ENCODE results near the gene ZMAT2.
"Not testable (repeated sequence)": the region's sequence is repeated elsewhere in the genome, so short reads cannot be mapped to it uniquely, and the experiment has no call there.

Gene ZMAT2

DNA sequence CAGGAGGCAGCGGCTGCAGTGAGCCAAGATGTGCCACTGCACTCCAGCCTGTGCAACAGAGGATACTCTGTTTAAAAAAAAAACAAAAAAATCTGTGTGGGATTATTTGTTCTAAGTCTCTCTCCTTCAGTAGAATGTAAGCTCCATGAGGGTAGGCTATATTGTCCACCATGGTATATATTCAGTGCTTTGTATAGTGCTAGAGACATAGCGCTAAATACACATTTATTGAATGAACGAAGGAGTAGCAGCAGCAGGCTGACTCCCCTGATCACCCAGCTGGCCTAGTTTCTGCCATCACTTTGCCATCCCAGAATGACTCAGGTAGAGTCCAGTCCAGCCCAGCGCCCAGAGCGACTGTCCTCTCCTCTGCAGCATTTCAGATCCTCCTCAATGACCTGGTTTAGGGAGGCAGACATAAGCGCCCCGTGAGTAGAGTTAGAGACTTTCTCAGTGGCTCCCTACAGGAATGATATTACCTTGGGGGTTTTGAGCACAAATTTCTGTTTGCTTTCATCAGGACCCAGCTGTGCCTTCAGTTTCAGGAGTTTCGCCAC, 9.8 kb upstream of the ZMAT2 start:
- no peak for ATAC-seq
- H3K27me3 Mint-ChIP-seq, result no peaks in the 10 kb centered on the region
- H3K9me3 Mint-ChIP-seq, result no peaks in the 10 kb centered on the region
- peaks cover 14% of the 10 kb centered on the region for H3K36me3 Mint-ChIP-seq
- peak overlapping the region; percentile 99 for H3K4me3 Mint-ChIP-seq
- H3K27ac Mint-ChIP-seq, result peak overlapping the region; percentile 95
- H3K4me1 Mint-ChIP-seq, result peaks cover 25% of the 10 kb centered on the region

DNA sequence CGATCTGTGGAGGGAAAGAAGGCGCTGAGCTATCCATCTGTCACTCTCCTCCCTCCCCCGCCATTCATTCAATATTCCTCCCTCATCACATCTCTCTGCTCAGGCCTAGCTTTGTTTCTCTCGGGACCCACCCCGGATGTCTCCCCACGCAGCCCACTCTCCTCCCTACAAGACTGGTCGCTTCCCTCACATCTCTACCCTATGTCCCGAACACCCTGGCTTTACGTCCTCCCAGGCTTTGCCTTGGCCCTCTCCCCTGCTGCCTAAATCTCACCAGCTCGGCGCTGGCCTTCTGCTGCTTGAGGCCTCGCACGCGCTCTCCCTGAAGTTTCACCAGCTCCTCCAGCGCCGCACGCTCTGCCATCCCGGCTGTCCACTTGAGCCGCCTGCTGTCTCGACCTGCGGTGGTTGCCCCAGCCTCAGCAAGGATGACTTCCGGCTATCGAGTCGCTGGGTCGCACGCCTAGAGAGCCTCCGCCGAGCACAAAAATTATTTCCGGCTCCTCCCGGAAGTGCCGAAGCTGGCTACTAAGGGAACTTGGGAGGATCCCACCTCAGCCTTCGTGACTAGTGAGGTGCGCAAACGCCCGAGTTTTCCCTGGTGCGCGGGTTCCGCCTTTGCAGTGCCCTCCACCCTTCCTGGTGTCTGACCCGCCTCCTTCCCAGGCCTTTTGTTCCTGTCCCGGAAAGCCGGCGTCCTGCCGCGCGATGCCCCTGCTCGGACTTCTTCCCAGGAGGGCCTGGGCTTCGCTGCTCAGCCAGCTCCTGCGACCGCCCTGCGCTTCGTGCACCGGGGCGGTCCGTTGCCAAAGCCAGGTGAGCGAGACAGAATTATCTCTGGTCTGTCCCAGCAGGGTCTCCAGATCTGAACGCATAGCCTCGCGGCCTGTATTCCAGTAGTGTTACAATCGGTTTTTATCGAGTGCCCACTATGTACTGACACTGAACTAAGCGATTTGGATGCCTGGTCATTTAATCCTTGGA, 9.0 kb upstream of the ZMAT2 start, which contains the start of the genes HARS1 and HARS2:
Gene HARS1 (minus strand): TSS at position 430 of the 984 bp plus-strand sequence. CDS start 66 bp downstream, at position 364.
Gene HARS2 (plus strand): TSS at position 515 of the 984 bp plus-strand sequence. CDS start 194 bp downstream, at position 709.
- Mint-ChIP-seq H3K4me1 (peaks cover 25% of the 10 kb centered on the region), H3K4me3 (peak within 1 kb of the TSS; percentile 99), H3K36me3 (peaks cover 22% of the 10 kb centered on the region), H3K27me3 (no peaks in the 10 kb centered on the region), H3K9me3 (no peaks in the 10 kb centered on the region), H3K27ac (peak within 1 kb of the TSS; percentile 95)
- ATAC-seq, result peak; percentile 99

DNA sequence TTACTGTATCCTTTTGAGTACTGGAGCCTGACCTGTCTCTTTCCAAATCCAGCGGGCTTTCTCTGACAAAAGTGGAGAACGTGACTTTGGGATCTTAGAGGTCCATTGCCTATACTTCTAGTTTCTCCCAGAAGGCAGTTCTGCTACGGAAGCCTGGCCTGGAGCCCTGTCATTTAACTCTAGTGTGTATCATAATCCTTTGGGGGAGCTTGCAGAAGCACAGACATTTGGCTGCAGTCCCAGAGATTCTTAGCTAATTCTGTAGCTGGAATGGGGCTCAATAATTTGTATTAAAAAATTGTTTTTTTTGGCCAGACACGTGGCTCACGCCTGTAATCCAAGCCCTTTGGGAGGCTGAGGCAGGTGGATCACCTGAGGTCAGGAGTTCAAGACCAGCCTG, 6.0 kb upstream of the ZMAT2 start:
- ATAC-seq, result no peak
- Mint-ChIP-seq H3K9me3 (no peaks in the 10 kb centered on the region), H3K4me3 (no peak overlapping the region), H3K4me1 (peaks cover 25% of the 10 kb centered on the region), H3K27me3 (no peaks in the 10 kb centered on the region), H3K36me3 (peaks cover 50% of the 10 kb centered on the region), H3K27ac (no peak overlapping the region)

DNA sequence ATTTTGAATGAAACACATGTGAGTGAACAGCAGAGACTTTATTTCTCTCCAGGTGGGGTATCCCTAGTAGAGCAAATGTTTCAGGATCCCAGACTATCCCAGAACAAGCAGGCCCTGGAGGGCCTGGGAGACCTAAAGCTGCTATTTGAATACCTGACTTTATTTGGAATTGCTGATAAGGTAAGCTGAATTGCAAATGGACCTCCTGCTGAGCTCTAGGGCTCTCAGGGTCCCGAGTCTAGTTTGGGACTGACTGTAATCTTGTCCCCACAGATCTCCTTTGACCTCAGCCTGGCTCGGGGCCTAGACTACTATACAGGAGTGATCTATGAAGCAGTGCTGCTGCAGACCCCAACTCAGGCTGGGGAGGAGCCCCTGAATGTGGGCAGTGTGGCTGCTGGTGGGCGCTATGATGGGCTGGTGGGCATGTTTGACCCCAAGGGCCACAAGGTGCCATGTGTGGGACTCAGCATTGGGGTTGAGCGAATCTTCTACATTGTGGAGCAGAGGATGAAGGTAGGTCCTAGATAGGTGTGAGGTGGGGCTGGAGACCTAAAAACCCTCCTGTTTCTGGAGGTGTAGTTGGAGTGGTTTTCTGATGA, 3.3 kb upstream of the ZMAT2 start:
- no peak overlapping the region for H3K27ac Mint-ChIP-seq
- H3K27me3 Mint-ChIP-seq, result no peaks in the 10 kb centered on the region
- no peak overlapping the region for H3K4me3 Mint-ChIP-seq
- peaks cover 26% of the 10 kb centered on the region for H3K4me1 Mint-ChIP-seq
- H3K36me3 Mint-ChIP-seq, result peaks cover 67% of the 10 kb centered on the region
- ATAC-seq, result no peak
- H3K9me3 Mint-ChIP-seq, result no peaks in the 10 kb centered on the region

DNA sequence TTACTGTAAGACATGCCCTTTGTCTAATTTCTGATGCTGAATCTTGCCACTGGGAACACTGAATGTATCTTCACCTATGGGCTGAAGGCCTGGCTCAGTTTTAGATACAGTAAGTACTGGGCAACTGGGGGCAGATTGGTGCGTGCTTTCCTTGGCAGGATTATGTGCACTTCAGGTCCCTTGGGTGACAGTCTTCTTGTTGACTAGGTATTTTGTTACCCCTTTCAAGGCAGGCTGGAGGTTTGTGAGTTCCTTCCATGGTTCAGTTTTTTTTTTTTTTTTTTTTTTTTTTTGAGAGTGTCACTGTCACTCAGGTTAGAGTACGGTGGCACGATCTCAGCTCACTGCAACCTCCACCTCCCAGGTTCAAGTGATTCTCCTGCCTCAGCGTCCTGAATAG, 7.6 kb downstream of the ZMAT2 start:
- H3K4me3 Mint-ChIP-seq, result no peak overlapping the region
- peaks cover 38% of the 10 kb centered on the region for H3K36me3 Mint-ChIP-seq
- ATAC-seq, result no peak
- no peaks in the 10 kb centered on the region for H3K9me3 Mint-ChIP-seq
- H3K27me3 Mint-ChIP-seq, result no peaks in the 10 kb centered on the region
- H3K27ac Mint-ChIP-seq, result no peak overlapping the region
- peaks cover 23% of the 10 kb centered on the region for H3K4me1 Mint-ChIP-seq

DNA sequence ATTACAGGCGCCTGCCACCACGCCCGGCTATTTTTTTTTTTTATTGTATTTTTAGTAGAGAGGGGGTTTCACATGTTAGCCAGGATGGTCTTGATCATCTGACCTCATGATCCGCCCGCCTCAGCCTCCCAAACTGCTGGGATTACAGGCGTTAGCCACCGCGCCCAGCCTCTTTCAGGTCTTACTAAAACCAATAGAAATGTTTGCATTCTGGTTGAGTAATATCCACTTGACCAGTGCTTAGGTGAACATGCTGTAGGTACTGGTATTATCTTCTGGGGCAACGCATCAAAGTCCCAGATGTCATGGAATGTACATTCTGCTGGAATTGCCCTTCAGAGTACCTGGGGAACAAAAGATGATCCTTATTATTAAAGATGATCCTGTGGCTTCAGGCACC, 8.5 kb downstream of the ZMAT2 start:
- Mint-ChIP-seq H3K4me1 (peaks cover 23% of the 10 kb centered on the region), H3K36me3 (peaks cover 31% of the 10 kb centered on the region), H3K27ac (peak overlapping the region; percentile 89)
- H3K4me3 Mint-ChIP-seq, ATAC-seq, H3K9me3 Mint-ChIP-seq, H3K27me3 Mint-ChIP-seq: not testable (repeated sequence)

DNA sequence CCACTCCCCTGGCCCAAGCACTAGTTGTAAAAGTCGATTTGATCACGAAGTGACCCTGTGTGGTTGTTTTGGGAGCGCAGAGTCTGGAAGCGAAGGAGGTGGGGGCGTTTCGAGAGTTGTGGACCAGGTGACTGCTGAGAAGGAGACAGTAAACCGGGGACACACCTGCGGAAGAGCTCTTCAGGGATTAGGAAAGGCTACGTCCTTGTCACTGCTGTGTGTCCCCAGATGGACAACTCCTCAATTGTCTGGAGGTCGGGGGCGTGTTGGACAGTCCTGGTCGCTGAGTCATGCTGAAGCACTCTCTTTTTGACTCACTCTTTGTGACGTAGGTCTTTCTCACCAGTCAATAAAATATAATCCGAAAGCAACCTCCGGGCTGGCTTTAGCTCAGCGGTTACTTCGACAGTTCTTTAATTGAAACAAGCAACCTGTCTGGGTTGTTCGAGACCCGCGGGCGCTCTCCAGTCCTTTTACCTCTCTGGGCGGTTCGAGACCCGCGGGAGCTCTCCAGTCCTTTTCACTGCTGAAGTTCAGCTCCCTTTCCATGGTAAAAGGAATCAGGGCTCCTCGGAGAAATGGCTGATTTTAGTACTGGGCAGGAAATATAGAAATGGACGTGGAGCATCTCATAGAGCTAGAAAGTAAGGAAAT, 10.8 kb downstream of the ZMAT2 start:
- ATAC-seq, result peak; percentile 94
- peaks cover 12% of the 10 kb centered on the region for H3K36me3 Mint-ChIP-seq

DNA sequence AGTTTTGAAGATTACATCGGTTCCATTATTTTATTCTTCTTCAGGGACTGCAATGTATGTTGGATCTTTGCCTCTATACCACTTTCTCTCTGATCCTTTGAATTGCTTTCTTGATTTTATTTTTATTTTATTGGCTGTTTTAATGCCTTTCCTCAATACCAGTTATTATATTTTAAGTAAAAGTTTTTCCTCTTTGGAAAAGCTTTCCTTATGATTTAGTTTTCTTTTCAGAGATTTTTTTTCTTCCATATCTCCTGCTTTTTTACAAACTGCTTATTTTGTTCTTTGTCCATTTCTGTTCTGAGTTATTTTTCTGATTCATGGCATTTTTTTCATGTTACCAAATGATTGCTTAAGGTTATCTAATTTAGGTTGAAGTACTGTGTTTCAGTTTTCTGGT, 11.5 kb downstream of the ZMAT2 start:
- Mint-ChIP-seq H3K9me3 (no peaks in the 10 kb centered on the region), H3K4me1 (peaks cover 23% of the 10 kb centered on the region), H3K4me3 (peak overlapping the region; percentile 7), H3K27me3 (no peaks in the 10 kb centered on the region), H3K36me3 (peaks cover 10% of the 10 kb centered on the region), H3K27ac (peak overlapping the region; percentile 89)
- no peak for ATAC-seq

More for the DNA sequence above, 10.8 kb downstream of the ZMAT2 start:
- Mint-ChIP-seq H3K4me1 (peaks cover 23% of the 10 kb centered on the region), H3K27me3 (no peaks in the 10 kb centered on the region), H3K4me3 (peak overlapping the region; percentile 82), H3K9me3 (no peaks in the 10 kb centered on the region), H3K27ac (peak overlapping the region; percentile 89)

DNA sequence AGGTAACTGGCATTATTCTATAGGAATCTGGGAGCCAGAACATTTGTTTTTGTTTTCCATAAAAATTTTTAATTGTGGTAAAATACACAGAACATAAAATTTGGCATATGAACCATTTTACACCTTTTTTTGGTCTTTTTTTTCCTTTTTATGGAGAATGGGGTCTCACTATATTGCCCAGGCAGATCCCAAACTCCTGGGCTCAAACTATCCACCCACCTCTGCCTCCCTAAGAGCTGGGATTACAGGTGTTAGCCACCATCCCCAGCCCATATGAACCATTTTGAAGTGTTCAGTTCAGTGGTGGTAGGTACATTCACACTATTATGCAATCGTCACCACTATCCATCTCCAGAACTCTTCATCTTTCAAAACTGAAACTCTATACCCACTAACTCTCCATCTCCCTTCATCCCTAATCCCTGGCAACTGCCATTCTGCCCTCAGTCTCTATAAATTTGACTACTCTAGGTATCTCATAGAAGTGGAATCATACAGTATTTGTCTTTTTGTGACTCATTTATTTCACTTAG, 13.4 kb downstream of the ZMAT2 start:
- Mint-ChIP-seq H3K4me1 (peaks cover 23% of the 10 kb centered on the region), H3K27ac (no peak overlapping the region), H3K36me3 (no peaks in the 10 kb centered on the region), H3K4me3 (no peak overlapping the region), H3K27me3 (no peaks in the 10 kb centered on the region), H3K9me3 (no peaks in the 10 kb centered on the region)
- no peak for ATAC-seq

DNA sequence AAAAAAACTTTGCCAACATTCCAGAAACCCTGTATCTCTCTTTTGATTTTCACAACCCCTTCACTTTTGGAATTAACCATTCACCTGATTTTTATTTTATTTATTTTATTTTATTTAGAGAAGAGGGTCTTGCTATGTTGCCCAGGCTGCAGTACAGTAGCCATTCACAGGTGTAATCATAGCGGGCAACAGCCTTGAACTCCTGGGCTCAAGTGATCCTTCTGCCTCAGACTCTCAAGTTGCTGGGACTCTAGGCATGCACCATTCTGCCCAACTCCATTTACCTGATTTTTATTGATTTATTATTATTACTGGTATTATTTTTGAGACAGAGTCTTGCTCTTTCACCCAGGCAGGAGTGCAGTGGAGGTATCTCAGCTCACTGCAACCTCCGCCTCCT, 16.0 kb downstream of the ZMAT2 start:
- not testable (repeated sequence) for H3K27ac Mint-ChIP-seq, H3K27me3 Mint-ChIP-seq, ATAC-seq, H3K36me3 Mint-ChIP-seq, H3K4me3 Mint-ChIP-seq, H3K9me3 Mint-ChIP-seq
- peaks cover 17% of the 10 kb centered on the region for H3K4me1 Mint-ChIP-seq

DNA sequence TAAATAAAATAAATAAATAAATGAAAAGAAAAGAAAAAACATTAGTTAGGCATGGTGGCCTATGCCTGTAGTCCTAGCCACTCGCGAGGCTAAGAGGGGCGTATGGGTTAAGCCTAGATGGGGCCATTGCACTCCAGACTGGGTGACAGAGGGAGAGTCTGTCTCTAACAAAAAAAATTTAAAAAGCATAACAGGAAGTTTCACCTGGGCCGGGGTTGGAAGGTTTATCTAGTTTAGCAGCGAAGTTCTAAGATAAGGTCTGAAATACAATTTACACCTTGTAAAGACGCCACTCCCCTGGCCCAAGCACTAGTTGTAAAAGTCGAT, 18.0 kb downstream of the ZMAT2 start:
- Mint-ChIP-seq H3K27ac (no peak overlapping the region), H3K27me3 (no peaks in the 10 kb centered on the region), H3K36me3 (no peaks in the 10 kb centered on the region), H3K9me3 (no peaks in the 10 kb centered on the region), H3K4me3 (no peak overlapping the region), H3K4me1 (peaks cover 9% of the 10 kb centered on the region)
- no peak for ATAC-seq

DNA sequence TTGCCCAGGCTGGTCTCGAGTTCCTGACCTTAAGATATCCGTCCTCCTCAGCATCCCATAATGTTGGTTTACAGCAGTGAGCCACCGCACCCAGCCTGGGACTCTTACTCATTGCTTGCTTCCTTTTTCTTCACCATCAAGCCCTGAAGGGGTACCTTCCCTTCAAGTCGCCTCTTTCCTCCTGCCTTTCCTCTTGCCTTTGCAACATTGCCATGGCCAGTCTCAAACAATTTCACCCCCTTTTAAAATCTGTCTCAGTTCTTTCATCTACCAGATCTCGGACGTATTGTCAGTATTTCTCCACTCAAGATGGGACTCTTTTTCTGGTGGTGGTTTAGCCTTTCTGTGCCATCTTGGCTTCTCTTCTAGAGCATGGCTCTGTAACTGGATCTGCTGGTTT, 20.5 kb downstream of the ZMAT2 start:
- H3K4me3 Mint-ChIP-seq, H3K27ac Mint-ChIP-seq, H3K9me3 Mint-ChIP-seq, ATAC-seq, H3K36me3 Mint-ChIP-seq: not testable (repeated sequence)
- Mint-ChIP-seq H3K27me3 (peaks cover 14% of the 10 kb centered on the region), H3K4me1 (peaks cover 12% of the 10 kb centered on the region)

DNA sequence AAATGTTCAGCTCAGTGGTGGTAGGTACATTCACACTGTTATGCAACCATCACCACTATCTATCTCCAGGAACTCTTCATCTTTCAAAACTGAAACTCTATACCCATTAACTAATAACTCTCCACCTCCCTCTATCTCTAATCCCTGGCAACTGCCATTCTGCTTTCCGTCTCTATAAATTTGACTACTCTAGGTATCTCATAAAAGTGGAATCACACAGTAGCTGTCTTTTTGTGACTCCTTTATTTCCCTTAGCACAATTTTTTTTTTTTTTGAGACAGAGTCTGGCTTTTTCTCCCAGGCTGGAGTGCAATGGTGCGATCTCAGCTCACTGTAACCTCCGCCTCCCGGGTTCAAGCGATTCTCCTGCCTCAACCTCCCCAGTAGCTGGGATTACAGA, 21.1 kb downstream of the ZMAT2 start:
- not testable (repeated sequence) for H3K4me3 Mint-ChIP-seq, H3K27ac Mint-ChIP-seq, H3K9me3 Mint-ChIP-seq, H3K36me3 Mint-ChIP-seq, ATAC-seq
- Mint-ChIP-seq H3K27me3 (peaks cover 21% of the 10 kb centered on the region), H3K4me1 (peaks cover 17% of the 10 kb centered on the region)

DNA sequence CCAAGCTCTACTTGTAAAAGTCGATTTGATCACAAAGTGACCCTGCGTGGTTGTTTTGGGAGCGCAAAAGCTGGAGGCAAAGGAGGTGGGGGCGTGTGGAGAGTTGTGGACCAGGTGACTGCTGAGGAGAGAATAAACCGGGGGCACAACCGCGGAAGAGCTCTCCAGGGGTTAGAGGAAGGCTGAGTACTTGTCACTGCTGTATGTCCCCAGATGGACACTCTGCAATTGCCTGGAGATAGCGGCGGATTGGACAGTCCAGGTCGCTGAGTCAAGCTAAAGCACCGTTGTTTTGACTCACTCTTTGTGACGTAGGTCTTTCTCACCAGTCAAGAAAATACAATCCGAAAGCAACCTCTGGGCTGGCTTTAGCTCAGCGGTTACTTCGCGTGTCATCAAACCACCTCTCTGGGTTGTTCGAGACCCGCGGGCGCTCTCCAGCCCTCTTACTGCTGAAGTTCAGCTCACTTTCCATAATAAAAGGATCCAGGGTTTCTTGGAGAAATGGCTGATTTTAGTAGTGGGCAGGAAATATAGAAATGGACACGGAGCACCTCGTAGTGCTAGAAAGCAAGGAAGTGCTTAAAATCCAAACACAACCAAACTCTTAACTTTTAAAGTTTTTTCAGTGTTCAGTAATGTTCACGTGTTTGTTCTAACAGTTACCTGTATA, 25.7 kb downstream of the ZMAT2 start:
- ATAC-seq, result peak; percentile 72
- Mint-ChIP-seq H3K4me1 (peaks cover 8% of the 10 kb centered on the region), H3K27ac (no peak overlapping the region), H3K36me3 (no peaks in the 10 kb centered on the region), H3K9me3 (no peaks in the 10 kb centered on the region), H3K27me3 (peaks cover 46% of the 10 kb centered on the region), H3K4me3 (peak overlapping the region; percentile 60)
